Measurements from ENCODE around the gene BLACAT1. TPM values are rescaled to one million over a fixed set of nuclear protein-coding genes. Genes with fewer than 3 reads are reported as not detected.
A peak's percentile ranks its signal among the peaks of the same experiment; 100 is the strongest.

BLACAT1 gene
- total RNA-seq, 1 donor from 2014 or later = 1.1 TPM

GRCh38 chr1:205456868-205457745 is 1.3 kb upstream of the BLACAT1 start:
- Mint-ChIP-seq H3K4me1 (ENCODE audit: low read depth, unreplicated experiment) (peaks cover 4% of the 10 kb centered on the region), H3K27me3 (ENCODE audit: unreplicated experiment) (peaks cover 11% of the 10 kb centered on the region), H3K36me3 (ENCODE audit: unreplicated experiment) (no peaks in the 10 kb centered on the region), H3K4me3 (ENCODE audit: unreplicated experiment) (peak overlapping the region; percentile 95), H3K27ac (ENCODE audit: unreplicated experiment) (no peak overlapping the region), H3K9me3 (ENCODE audit: unreplicated experiment) (peaks cover 11% of the 10 kb centered on the region)
- TF ChIP-seq CTCF (IDR thresholded peaks at IDR 0.05; ENCODE audit: partially characterized antibody, unreplicated experiment) = no peak
- DNase-seq = peak; percentile 73

DNA sequence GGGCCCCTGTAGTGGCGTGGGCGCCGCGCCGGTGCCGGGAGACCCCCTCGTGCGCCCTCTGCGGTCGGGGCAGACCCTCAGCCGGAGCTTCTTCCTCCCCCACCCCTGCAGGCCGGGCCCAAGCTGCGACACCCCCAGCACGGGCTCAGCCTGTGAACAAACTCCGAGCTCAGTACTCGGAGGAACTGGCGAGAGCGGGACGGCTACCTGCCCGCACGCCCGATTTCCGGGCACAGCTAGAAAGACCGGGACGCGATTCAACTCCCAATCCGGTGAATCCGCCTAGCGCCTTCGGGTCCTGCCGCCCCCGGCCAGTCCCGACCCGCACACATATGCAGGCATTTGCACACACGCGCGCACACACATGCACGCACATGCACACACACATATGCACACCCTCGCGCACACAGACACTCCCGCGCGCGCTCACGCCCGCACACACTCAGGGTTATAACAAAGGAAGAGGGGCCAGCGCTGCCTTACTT is 580 bp upstream of the BLACAT1 start:
- H3K27me3 Mint-ChIP-seq (ENCODE audit: unreplicated experiment) = peaks cover 13% of the 10 kb centered on the region
- peaks cover 13% of the 10 kb centered on the region for H3K9me3 Mint-ChIP-seq (ENCODE audit: unreplicated experiment)
- H3K4me1 Mint-ChIP-seq (ENCODE audit: low read depth, unreplicated experiment) = peaks cover 4% of the 10 kb centered on the region
- no peaks in the 10 kb centered on the region for H3K36me3 Mint-ChIP-seq (ENCODE audit: unreplicated experiment)
- peak overlapping the region; percentile 75 for H3K27ac Mint-ChIP-seq (ENCODE audit: unreplicated experiment)
- no peak for TF ChIP-seq CTCF (IDR thresholded peaks at IDR 0.05; ENCODE audit: partially characterized antibody, unreplicated experiment)
- peak; percentile 39 for DNase-seq
- H3K4me3 Mint-ChIP-seq (ENCODE audit: unreplicated experiment) = peak overlapping the region; percentile 95

DNA sequence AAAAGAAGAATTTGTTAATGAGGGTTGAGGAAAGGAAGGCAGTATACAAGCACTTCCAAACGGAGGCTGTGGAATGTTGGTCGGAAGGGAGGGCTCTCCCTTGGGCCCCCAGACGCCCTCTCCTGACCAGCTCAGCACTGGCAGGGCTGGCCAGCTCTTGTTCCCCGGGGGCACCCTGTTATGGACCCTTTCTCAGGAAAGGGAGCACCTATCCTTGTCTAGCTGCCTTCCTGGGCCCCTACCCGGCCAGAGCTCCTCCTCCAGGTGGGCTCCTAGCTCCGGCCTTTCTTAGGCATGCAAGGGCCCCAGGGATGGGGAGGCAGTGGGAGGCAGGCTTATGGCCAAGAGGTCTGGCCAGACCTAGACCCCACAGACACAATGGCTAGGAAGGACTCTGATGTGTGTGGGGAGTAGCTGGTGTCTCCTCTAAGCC is 926 bp downstream of the BLACAT1 start:
- Mint-ChIP-seq H3K4me3 (ENCODE audit: unreplicated experiment) (peak overlapping the region; percentile 56), H3K27me3 (ENCODE audit: unreplicated experiment) (peaks cover 14% of the 10 kb centered on the region), H3K4me1 (ENCODE audit: low read depth, unreplicated experiment) (peaks cover 4% of the 10 kb centered on the region), H3K36me3 (ENCODE audit: unreplicated experiment) (no peaks in the 10 kb centered on the region), H3K27ac (ENCODE audit: unreplicated experiment) (no peak overlapping the region), H3K9me3 (ENCODE audit: unreplicated experiment) (peaks cover 10% of the 10 kb centered on the region)
- TF ChIP-seq CTCF (IDR thresholded peaks at IDR 0.05; ENCODE audit: partially characterized antibody, unreplicated experiment) = no peak
- no peak for DNase-seq

GRCh38 chr1:205453466-205453865 is 2.4 kb downstream of the BLACAT1 start:
- Mint-ChIP-seq H3K4me1 (ENCODE audit: low read depth, unreplicated experiment) (peaks cover 7% of the 10 kb centered on the region), H3K9me3 (ENCODE audit: unreplicated experiment) (peaks cover 12% of the 10 kb centered on the region), H3K27ac (ENCODE audit: unreplicated experiment) (no peak overlapping the region), H3K27me3 (ENCODE audit: unreplicated experiment) (peaks cover 14% of the 10 kb centered on the region), H3K4me3 (ENCODE audit: unreplicated experiment) (no peak overlapping the region), H3K36me3 (ENCODE audit: unreplicated experiment) (no peaks in the 10 kb centered on the region)
- DNase-seq = no peak
- no peak for TF ChIP-seq CTCF (IDR thresholded peaks at IDR 0.05; ENCODE audit: partially characterized antibody, unreplicated experiment)

- peaks cover 7% of the 10 kb centered on the region for H3K4me1 Mint-ChIP-seq (ENCODE audit: low read depth, unreplicated experiment)
- H3K27ac Mint-ChIP-seq (ENCODE audit: unreplicated experiment) = no peak overlapping the region
- no peak for TF ChIP-seq CTCF (IDR thresholded peaks at IDR 0.05; ENCODE audit: partially characterized antibody, unreplicated experiment)
- peaks cover 10% of the 10 kb centered on the region for H3K9me3 Mint-ChIP-seq (ENCODE audit: unreplicated experiment)
- peaks cover 14% of the 10 kb centered on the region for H3K27me3 Mint-ChIP-seq (ENCODE audit: unreplicated experiment)
- no peak overlapping the region for H3K4me3 Mint-ChIP-seq (ENCODE audit: unreplicated experiment)
- DNase-seq = no peak
- H3K36me3 Mint-ChIP-seq (ENCODE audit: unreplicated experiment) = no peaks in the 10 kb centered on the region
Observed at GRCh38 chr1:205452933-205453332, 2.9 kb downstream of the BLACAT1 start.

Measured in glutamatergic neuron (in vitro differentiated cells).